ENCODE results near the gene TSC2. TPM values are rescaled to one million over a fixed set of nuclear protein-coding genes. Genes with fewer than 3 reads are reported as not detected.

Gene TSC2
- total and polyA plus RNA-seq, 9 of the 15 experiments (the other 6 are each of a cell fraction or from before 2014, with no cell fraction given): 1.3 to 68.1 (median 16.6) TPM

GRCh38 chr16:2003827-2004641, 43.8 kb upstream of the TSC2 start (continued):
- TF ChIP-seq EP300 (IDR thresholded peaks at IDR 0.05; ENCODE audit: low read length) (0 out of 2 replicates have a peak, but pooled peaks have one; percentile 5), MECOM (CRISPR knock-in tag; IDR thresholded peaks at IDR 0.05) (no peak), ZNF707 (CRISPR knock-in tag; conservative IDR thresholded peaks at IDR 0.05) (no peak), ZBED1 (IDR thresholded peaks at IDR 0.05) (no peak), STAG1 (CRISPR knock-in tag; IDR thresholded peaks at IDR 0.05; ENCODE audit: borderline replicate concordance) (peak; percentile 57; the same call in 1 of the 2 replicates), GATAD2A (IDR thresholded peaks at IDR 0.05) (no peak), HDAC1 (IDR thresholded peaks at IDR 0.05) (peak in 1 of 2 experiments; percentile 82; a peak in 2 of 4 replicates), PRPF4 (IDR thresholded peaks at IDR 0.05; ENCODE audit: insufficient read depth, low read depth, low read length, poor library complexity, severe bottlenecking) (no peak), SNRNP70 (optimal IDR thresholded peaks at IDR 0.05; ENCODE audit: low read depth, low read length) (no peak), MCM7 (IDR thresholded peaks at IDR 0.05) (no peak), ZNF3 (CRISPR knock-in tag; IDR thresholded peaks at IDR 0.05) (no peak), ETV6 (IDR thresholded peaks at IDR 0.05; ENCODE audit: borderline replicate concordance in 1 of 2, low read depth in 2 of 2, low read length in 1 of 2) (0 out of 4 replicates have a peak, but pooled peaks of 1 of the 2 experiments have one; percentile 10), ETV6 (CRISPR knock-in tag; IDR thresholded peaks at IDR 0.05; ENCODE audit: borderline replicate concordance) (no peak), SIN3A (IDR thresholded peaks at IDR 0.05; ENCODE audit: borderline replicate concordance in 2 of 2, control insufficient read depth in 1 of 2, low read depth in 2 of 2, low read length in 2 of 2) (peak; percentile 91 to 97), ZC3H4 (CRISPR knock-in tag; IDR thresholded peaks at IDR 0.05; ENCODE audit: borderline replicate concordance) (no peak), RBM14 (IDR thresholded peaks at IDR 0.05; ENCODE audit: borderline replicate concordance, insufficient read depth, low read depth, low read length) (no peak), HDAC8 (tag; IDR thresholded peaks at IDR 0.05) (no peak), PURB (CRISPR knock-in tag; IDR thresholded peaks at IDR 0.05; ENCODE audit: low read depth) (no peak), CEBPG (CRISPR knock-in tag; IDR thresholded peaks at IDR 0.05) (no peak), CEBPG (tag; conservative IDR thresholded peaks at IDR 0.05 in 1 of 2, IDR thresholded peaks at IDR 0.05 in 1 of 2) (no peak), HDAC2 (IDR thresholded peaks at IDR 0.05) (no peak), MAX (CRISPR knock-in tag; IDR thresholded peaks at IDR 0.05) (peak; percentile 85), ZNF140 (CRISPR knock-in tag; IDR thresholded peaks at IDR 0.05) (no peak), BCLAF1 (IDR thresholded peaks at IDR 0.05; ENCODE audit: borderline replicate concordance in 1 of 2, control insufficient read depth in 1 of 2, low read depth in 2 of 2, low read length in 1 of 2) (no peak), SAP30 (IDR thresholded peaks at IDR 0.05; ENCODE audit: borderline replicate concordance, insufficient read depth, low read depth, low read length, poor library complexity, severe bottlenecking) (peak; percentile 60), ETV1 (tag; conservative IDR thresholded peaks at IDR 0.05; ENCODE audit: low read depth) (no peak; the same call in 1 of the 2 replicates)

All from K562 (cell line).